DND-41 (cell line): ENCODE measurements around the gene IRF4.

ENCODE experiments used
- EZH2 ChIP-seq: IDR thresholded peaks from 3 replicates; pipeline ENCODE4 v1.6.1; 2012; ENCODE audit warnings: borderline replicate concordance, low read depth, mild to moderate bottlenecking, moderate library complexity, low read length, inconsistent platforms; ENCODE audit not compliant: severe bottlenecking
- TF ChIP-seq, protein P1 (sequence below): IDR thresholded peaks from 2 replicates; pipeline ENCODE4 v1.5.1; 2012; ENCODE audit warnings: borderline replicate concordance, low read length, moderate library complexity, mild to moderate bottlenecking; ENCODE audit not compliant: poor library complexity, severe bottlenecking; ENCODE audit errors: extremely low read depth

DNA sequence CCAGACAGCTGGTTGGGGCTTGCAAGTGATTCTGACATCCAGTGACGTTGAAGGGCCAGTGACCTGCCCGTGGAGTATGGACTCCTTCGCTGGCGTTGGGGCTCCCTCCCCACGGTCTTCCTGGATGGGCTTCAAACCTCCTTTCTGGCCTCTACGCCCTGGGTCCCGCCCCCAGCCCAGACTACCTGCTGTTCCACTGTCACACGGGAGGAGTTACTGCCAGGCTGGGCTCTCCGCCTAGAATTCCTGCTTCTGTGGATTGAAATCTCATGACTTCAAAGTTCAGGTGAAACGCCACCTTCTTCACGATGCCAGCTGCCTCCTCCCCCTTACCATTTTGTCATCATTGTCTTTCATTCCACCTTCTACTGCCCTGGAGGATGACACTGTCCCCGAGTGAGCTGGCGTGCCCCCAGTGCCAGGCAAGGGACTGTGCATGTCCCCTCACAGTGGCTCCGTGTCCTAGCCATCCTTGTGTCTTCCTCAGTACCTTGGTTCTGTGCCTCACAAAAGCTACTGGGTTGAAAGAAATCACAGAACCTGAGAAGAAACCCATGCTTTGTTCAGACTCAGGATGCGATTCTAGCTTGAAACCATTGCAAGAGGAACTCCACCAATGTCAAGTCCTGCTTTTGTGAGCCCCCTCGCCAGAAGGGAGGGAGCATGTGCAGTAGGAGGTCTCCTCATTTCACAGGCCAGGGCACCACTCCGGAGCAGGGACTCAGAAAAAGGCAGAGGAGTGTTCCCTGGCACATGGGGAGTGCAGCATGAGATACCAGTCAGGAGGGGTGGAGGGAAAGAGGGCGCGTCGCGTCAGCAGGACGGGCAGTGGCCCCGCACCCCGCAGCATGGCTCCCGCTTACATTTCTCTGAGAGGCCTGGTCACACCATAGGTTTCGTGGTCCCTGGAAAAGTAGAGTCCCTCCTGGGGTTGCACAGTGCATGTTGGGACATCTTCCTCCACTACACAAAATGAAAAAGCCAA, 11.0 kb upstream of the IRF4 start:
- TF ChIP-seq, protein P1, sequence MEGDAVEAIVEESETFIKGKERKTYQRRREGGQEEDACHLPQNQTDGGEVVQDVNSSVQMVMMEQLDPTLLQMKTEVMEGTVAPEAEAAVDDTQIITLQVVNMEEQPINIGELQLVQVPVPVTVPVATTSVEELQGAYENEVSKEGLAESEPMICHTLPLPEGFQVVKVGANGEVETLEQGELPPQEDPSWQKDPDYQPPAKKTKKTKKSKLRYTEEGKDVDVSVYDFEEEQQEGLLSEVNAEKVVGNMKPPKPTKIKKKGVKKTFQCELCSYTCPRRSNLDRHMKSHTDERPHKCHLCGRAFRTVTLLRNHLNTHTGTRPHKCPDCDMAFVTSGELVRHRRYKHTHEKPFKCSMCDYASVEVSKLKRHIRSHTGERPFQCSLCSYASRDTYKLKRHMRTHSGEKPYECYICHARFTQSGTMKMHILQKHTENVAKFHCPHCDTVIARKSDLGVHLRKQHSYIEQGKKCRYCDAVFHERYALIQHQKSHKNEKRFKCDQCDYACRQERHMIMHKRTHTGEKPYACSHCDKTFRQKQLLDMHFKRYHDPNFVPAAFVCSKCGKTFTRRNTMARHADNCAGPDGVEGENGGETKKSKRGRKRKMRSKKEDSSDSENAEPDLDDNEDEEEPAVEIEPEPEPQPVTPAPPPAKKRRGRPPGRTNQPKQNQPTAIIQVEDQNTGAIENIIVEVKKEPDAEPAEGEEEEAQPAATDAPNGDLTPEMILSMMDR, result no peak
- no peak for TF ChIP-seq EZH2
